Measurements from ENCODE around the gene CRYGN. TPM values are rescaled to one million over a fixed set of nuclear protein-coding genes. Genes with fewer than 3 reads are reported as not detected.
A peak's percentile ranks its signal among the peaks of the same experiment; 100 is the strongest.

CRYGN gene
- total RNA-seq, 1 donor from 2014 or later, result not detected

GRCh38 chr7:151484971-151485707 is 45.2 kb upstream of the CRYGN start:
- POLR2A ChIA-PET, result no interaction called here
- no peak overlapping the region for H3K4me3 Mint-ChIP-seq
- H3K9me3 Mint-ChIP-seq, result no peaks in the 10 kb centered on the region
- peaks cover 15% of the 10 kb centered on the region for H3K4me1 Mint-ChIP-seq
- no peak for TF ChIP-seq CTCF (IDR thresholded peaks at IDR 0.05)
- intact Hi-C loops (cut with micrococcal nuclease), result no loop called here
- DNase-seq (no peak), ATAC-seq (ENCODE audit: low read depth) (peak; percentile 37)
- CTCF ChIA-PET, result no interaction called here
- no peaks in the 10 kb centered on the region for H3K27me3 Mint-ChIP-seq
- H3K27ac Mint-ChIP-seq, result no peak overlapping the region
- H3K36me3 Mint-ChIP-seq (ENCODE audit: low read depth), result peaks cover 89% of the 10 kb centered on the region

- ChIA-PET POLR2A (interaction anchor here (1.5 kb wide), 1 partner anchor 36 kb away, joined by 3 read pairs; the partner anchor contains the start of gene RHEB), CTCF (no interaction called here)
- intact Hi-C loops (cut with micrococcal nuclease), result no loop called here
- no peaks in the 10 kb centered on the region for H3K27me3 Mint-ChIP-seq
- no peak for ATAC-seq (ENCODE audit: low read depth)
- H3K4me3 Mint-ChIP-seq, result no peak overlapping the region
- no peak overlapping the region for H3K27ac Mint-ChIP-seq
- no peak for DNase-seq
- no peak for TF ChIP-seq CTCF (IDR thresholded peaks at IDR 0.05)
- peaks cover 15% of the 10 kb centered on the region for H3K4me1 Mint-ChIP-seq
- peaks cover 83% of the 10 kb centered on the region for H3K36me3 Mint-ChIP-seq (ENCODE audit: low read depth)
- no peaks in the 10 kb centered on the region for H3K9me3 Mint-ChIP-seq
Observed at GRCh38 chr7:151483711-151483983, 43.7 kb upstream of the CRYGN start.

- Mint-ChIP-seq H3K4me3 (no peak overlapping the region), H3K4me1 (peaks cover 15% of the 10 kb centered on the region), H3K36me3 (ENCODE audit: low read depth) (peaks cover 78% of the 10 kb centered on the region), H3K27ac (no peak overlapping the region), H3K9me3 (no peaks in the 10 kb centered on the region), H3K27me3 (no peaks in the 10 kb centered on the region)
- DNase-seq (no peak), ATAC-seq (ENCODE audit: low read depth) (no peak)
- POLR2A ChIA-PET, result interaction anchor here (1.5 kb wide), 1 partner anchor 37 kb away, joined by 3 read pairs; the partner anchor contains the start of gene RHEB
- intact Hi-C loops (cut with micrococcal nuclease), result no loop called here
- no peak for TF ChIP-seq CTCF (IDR thresholded peaks at IDR 0.05)
- CTCF ChIA-PET, result no interaction called here
Observed at GRCh38 chr7:151482883-151483710, 43.2 kb upstream of the CRYGN start.

GRCh38 chr7:151481650-151482505 is 41.9 kb upstream of the CRYGN start:
- ChIA-PET CTCF (no interaction called here), POLR2A (no interaction called here)
- intact Hi-C loops (cut with micrococcal nuclease), result no loop called here
- peaks cover 15% of the 10 kb centered on the region for H3K4me1 Mint-ChIP-seq
- H3K27ac Mint-ChIP-seq, result no peak overlapping the region
- TF ChIP-seq CTCF (IDR thresholded peaks at IDR 0.05), result no peak
- DNase-seq (no peak), ATAC-seq (ENCODE audit: low read depth) (no peak)
- no peaks in the 10 kb centered on the region for H3K27me3 Mint-ChIP-seq
- no peak overlapping the region for H3K4me3 Mint-ChIP-seq
- peaks cover 74% of the 10 kb centered on the region for H3K36me3 Mint-ChIP-seq (ENCODE audit: low read depth)
- no peaks in the 10 kb centered on the region for H3K9me3 Mint-ChIP-seq

- DNase-seq (no peak), ATAC-seq (ENCODE audit: low read depth) (no peak)
- Mint-ChIP-seq H3K4me1 (peaks cover 10% of the 10 kb centered on the region), H3K36me3 (ENCODE audit: low read depth) (peaks cover 59% of the 10 kb centered on the region), H3K9me3 (no peaks in the 10 kb centered on the region), H3K4me3 (no peak overlapping the region), H3K27ac (no peak overlapping the region), H3K27me3 (no peaks in the 10 kb centered on the region)
- POLR2A ChIA-PET, result no interaction called here
- intact Hi-C loops (cut with micrococcal nuclease), result no loop called here
- CTCF ChIA-PET, result no interaction called here
- TF ChIP-seq CTCF (IDR thresholded peaks at IDR 0.05), result no peak
Observed at GRCh38 chr7:151477867-151478266, 37.9 kb upstream of the CRYGN start.
